Duodenal mucosa (tissue), 2 donors: ENCODE data around the gene GIPC2.

ENCODE experiments used
- H3K27ac ChIP-seq: one replicate; pipeline ENCODE4 v1.7.0; 2013; ENCODE audit warnings: low read depth, low read length
- H3K27me3 ChIP-seq, 2 donors: one replicate each; pipeline ENCODE4 v1.7.0; 2013; ENCODE audit warnings: low read length in 2 of 2, control low read depth in 1 of 2; ENCODE audit not compliant: insufficient read depth in 2 of 2, control insufficient read depth in 1 of 2
- H3K36me3 ChIP-seq, 2 donors: one replicate each; pipeline ENCODE4 v1.7.0; 2013; ENCODE audit warnings: low read length in 2 of 2, control low read depth in 1 of 2; ENCODE audit not compliant: insufficient read depth in 2 of 2, control insufficient read depth in 1 of 2
- H3K4me1 ChIP-seq, 2 donors: one replicate each; pipeline ENCODE4 v1.7.0; 2013; ENCODE audit warnings: low read length in 2 of 2, control low read depth in 1 of 2; ENCODE audit not compliant: insufficient read depth in 2 of 2, control insufficient read depth in 1 of 2
- H3K4me3 ChIP-seq, 2 donors: one replicate each; pipeline ENCODE4 v1.7.0; 2013; ENCODE audit warnings: low read length in 2 of 2, low read depth in 1 of 2
- H3K9ac ChIP-seq, 2 donors: one replicate each; pipeline ENCODE4 v1.7.0; 2013; ENCODE audit warnings: low read length in 2 of 2, low read depth in 1 of 2
- H3K9me3 ChIP-seq, 2 donors: one replicate each; pipeline ENCODE4 v1.7.0; 2013; ENCODE audit warnings: low read length in 2 of 2, control low read depth in 1 of 2; ENCODE audit not compliant: control insufficient read depth in 1 of 2

Gene GIPC2

DNA sequence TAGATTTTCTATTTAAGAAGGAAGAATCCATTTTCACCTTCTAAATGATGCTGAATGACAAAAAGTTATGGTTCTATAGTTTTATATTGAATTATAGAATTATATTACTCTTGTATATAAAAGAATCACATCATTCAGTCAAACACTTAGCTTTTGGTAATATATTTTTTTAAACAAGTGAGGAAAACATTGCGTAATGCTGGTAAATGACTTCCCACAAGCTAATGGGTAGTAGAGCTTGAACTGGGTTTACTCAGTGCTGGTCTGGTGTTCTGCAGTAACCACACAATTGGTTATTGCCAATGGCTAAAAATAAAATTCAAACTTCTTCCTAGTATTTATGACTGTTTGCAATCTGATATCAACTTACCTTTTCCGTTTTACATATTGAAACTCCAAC is 10.6 kb upstream of the GIPC2 start:
- Histone ChIP-seq H3K27me3 (no peaks in the 10 kb centered on the region), H3K9me3 (no peaks in the 10 kb centered on the region), H3K27ac (no peak overlapping the region), H3K36me3 (no peaks in the 10 kb centered on the region), H3K4me3 (no peak overlapping the region), H3K4me1 (no peaks in the 10 kb centered on the region), H3K9ac (no peak overlapping the region)

DNA sequence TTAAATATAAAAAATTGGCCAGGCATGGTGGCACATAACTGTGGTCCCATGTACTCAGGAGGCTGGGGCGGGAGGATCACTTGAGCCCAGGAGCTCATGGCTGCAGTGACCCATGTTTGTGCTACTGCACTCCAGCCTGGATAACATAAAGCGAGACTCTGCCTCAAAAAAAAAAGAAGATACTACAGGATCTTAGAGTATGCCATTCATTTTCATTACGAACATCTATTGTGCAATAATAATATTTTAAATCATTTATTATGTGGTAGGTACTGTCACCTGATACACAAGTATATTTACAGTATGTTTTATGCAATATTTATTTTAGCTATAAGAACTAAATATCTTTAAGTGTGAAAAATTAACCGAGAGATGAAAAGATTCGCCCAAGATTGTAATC is 9.3 kb upstream of the GIPC2 start:
- no peak overlapping the region for H3K27ac ChIP-seq
- no peak overlapping the region for H3K9ac ChIP-seq
- H3K4me3 ChIP-seq, result no peak overlapping the region
- no peaks in the 10 kb centered on the region for H3K36me3 ChIP-seq
- H3K27me3 ChIP-seq, result no peaks in the 10 kb centered on the region
- H3K4me1 ChIP-seq, result no peaks in the 10 kb centered on the region
- no peaks in the 10 kb centered on the region for H3K9me3 ChIP-seq

DNA sequence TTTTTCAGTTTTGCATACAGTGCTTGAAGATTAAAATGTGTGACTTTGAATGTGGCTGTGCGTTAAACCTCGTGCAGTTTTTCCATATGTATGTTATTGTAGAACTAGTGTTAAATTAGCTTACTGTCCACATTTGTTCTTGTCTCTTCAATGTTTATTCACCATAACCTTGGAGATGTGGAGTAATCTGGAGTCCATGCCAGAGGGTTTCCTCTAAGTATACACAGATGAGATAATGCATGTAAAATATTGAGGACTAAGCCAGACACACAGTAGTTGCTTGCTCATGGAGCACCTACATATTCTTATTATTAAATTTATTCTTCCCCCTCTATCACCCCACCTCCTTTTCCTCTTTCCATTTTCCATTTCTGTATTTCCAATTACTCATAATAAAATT is 7.7 kb upstream of the GIPC2 start:
- H3K4me1 ChIP-seq, result no peaks in the 10 kb centered on the region
- H3K9ac ChIP-seq, result no peak overlapping the region
- no peaks in the 10 kb centered on the region for H3K9me3 ChIP-seq
- no peak overlapping the region for H3K27ac ChIP-seq
- H3K4me3 ChIP-seq, result no peak overlapping the region
- no peaks in the 10 kb centered on the region for H3K27me3 ChIP-seq
- H3K36me3 ChIP-seq, result no peaks in the 10 kb centered on the region

GRCh38 chr1:78038491-78038939 is 7.3 kb upstream of the GIPC2 start:
- peaks cover under 1 to 4% of the 10 kb centered on the region in 2 donors for H3K4me1 ChIP-seq
- H3K27me3 ChIP-seq, result no peaks in the 10 kb centered on the region
- no peak overlapping the region for H3K4me3 ChIP-seq
- H3K9me3 ChIP-seq, result no peaks in the 10 kb centered on the region
- no peak overlapping the region for H3K27ac ChIP-seq
- H3K9ac ChIP-seq, result no peak overlapping the region
- H3K36me3 ChIP-seq, result no peaks in the 10 kb centered on the region

GRCh38 chr1:78040484-78041089 is 5.2 kb upstream of the GIPC2 start:
- Histone ChIP-seq H3K27ac (no peak overlapping the region), H3K9ac (no peak overlapping the region), H3K27me3 (no peaks in the 10 kb centered on the region), H3K4me1 (peaks cover 6 to 17% of the 10 kb centered on the region in 2 donors), H3K9me3 (no peaks in the 10 kb centered on the region), H3K4me3 (no peak overlapping the region), H3K36me3 (no peaks in the 10 kb centered on the region)

- peaks cover 0 to 7% of the 10 kb centered on the region in 2 donors for H3K27me3 ChIP-seq
- no peak overlapping the region for H3K9ac ChIP-seq
- H3K27ac ChIP-seq, result no peak overlapping the region
- H3K9me3 ChIP-seq, result no peaks in the 10 kb centered on the region
- H3K4me1 ChIP-seq, result peaks cover 7 to 18% of the 10 kb centered on the region in 2 donors
- H3K36me3 ChIP-seq, result no peaks in the 10 kb centered on the region
- peak overlapping the region in 1 of 2 donors; percentile 5 for H3K4me3 ChIP-seq
Measured at GRCh38 chr1:78043436-78043835, 2.3 kb upstream of the GIPC2 start.

- Histone ChIP-seq H3K27ac (peak overlapping the region; percentile 72), H3K36me3 (no peaks in the 10 kb centered on the region), H3K4me3 (peak overlapping the region; percentile 72 to 82), H3K27me3 (peaks cover 0 to 7% of the 10 kb centered on the region in 2 donors), H3K4me1 (peaks cover 12 to 21% of the 10 kb centered on the region in 2 donors), H3K9me3 (no peaks in the 10 kb centered on the region), H3K9ac (peak overlapping the region; percentile 78 to 85)
Measured at GRCh38 chr1:78044796-78045562, 787 bp upstream of the GIPC2 start.

DNA sequence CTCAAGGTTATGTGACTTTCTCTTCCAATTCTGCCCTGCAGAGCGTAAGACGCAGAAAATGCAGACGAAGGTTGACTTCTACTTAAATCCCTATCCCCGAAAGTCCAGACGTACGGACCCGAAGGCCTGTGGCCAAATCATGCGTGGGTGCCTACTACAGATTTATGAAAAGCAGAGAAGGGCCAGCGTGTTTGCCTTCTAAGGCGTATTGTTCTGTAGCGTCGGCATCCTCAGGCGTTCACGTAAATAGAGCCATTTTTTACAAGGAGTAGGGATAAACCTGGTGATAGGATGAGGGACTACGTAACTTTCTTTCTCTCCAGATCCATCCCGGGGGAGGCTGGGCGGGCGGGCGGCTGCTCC is 222 bp upstream of the GIPC2 start:
- peaks cover 0 to 7% of the 10 kb centered on the region in 2 donors for H3K27me3 ChIP-seq
- peaks cover 12 to 21% of the 10 kb centered on the region in 2 donors for H3K4me1 ChIP-seq
- H3K4me3 ChIP-seq, result peak overlapping the region; percentile 72 to 82
- H3K9ac ChIP-seq, result peak overlapping the region; percentile 78 to 85
- H3K36me3 ChIP-seq, result no peaks in the 10 kb centered on the region
- H3K27ac ChIP-seq, result peak overlapping the region; percentile 72
- no peaks in the 10 kb centered on the region for H3K9me3 ChIP-seq

DNA sequence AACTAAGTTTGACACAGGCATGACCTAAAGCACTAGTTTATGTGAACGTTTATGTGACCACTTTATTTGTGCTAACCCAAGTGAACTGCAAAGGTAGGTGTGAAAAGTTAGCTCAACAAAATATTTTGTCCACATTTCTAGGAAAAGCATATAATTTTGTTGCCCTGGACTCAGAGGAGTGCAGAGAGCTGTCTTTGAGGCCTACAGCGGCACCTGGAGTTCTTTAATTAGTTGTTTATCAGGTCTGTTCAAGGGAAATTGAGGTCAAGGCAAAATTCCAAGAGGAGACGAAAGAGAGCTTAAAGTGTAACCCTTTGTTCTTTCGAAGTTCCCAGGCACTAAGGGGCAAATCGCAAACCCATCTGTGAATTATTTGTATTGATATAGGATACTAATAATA is 1.3 kb downstream of the GIPC2 start:
- Histone ChIP-seq H3K36me3 (no peaks in the 10 kb centered on the region), H3K9me3 (no peaks in the 10 kb centered on the region), H3K4me1 (peaks cover 12 to 21% of the 10 kb centered on the region in 2 donors), H3K27me3 (peaks cover 0 to 7% of the 10 kb centered on the region in 2 donors), H3K9ac (peak overlapping the region; percentile 78 to 85), H3K27ac (peak overlapping the region; percentile 17), H3K4me3 (peak overlapping the region; percentile 72 to 82)

DNA sequence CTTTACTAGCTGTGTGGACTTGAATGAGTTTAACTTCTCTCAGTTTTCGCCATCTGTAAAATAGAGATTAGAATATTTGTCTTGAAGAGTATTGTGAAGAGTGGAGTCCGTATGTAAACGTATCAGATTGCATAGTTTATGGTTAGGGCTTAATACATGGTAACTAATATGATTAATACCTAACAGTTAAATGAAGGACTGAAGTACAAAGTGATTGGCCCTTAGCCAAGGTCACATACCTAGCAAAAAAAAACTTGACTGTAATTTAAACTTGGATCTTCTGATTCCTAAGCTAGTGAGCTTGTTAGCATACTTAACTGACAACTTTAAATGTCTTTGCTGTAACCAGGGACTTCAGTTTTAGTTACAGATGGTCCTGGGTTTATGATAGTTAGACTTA is 1.9 kb downstream of the GIPC2 start:
- H3K4me3 ChIP-seq, result peak overlapping the region; percentile 72 to 82
- no peaks in the 10 kb centered on the region for H3K36me3 ChIP-seq
- peaks cover 12 to 21% of the 10 kb centered on the region in 2 donors for H3K4me1 ChIP-seq
- H3K9me3 ChIP-seq, result no peaks in the 10 kb centered on the region
- H3K27ac ChIP-seq, result no peak overlapping the region
- H3K27me3 ChIP-seq, result peaks cover 0 to 7% of the 10 kb centered on the region in 2 donors
- H3K9ac ChIP-seq, result peak overlapping the region; percentile 78 to 85
